ENCODE data around the gene CD163L1.

CD163L1 gene

GRCh38 chr12:7434670-7435069, 9.3 kb downstream of the CD163L1 start:
- no peak overlapping the region for H2AFZ ChIP-seq (ENCODE audit: low read length)

GRCh38 chr12:7433276-7433822, 10.6 kb downstream of the CD163L1 start:
- DNase-seq: no peak
- H3K79me2 ChIP-seq (ENCODE audit: low read length): no peaks in the 10 kb centered on the region
- no peaks in the 10 kb centered on the region for H3K27me3 ChIP-seq (replicated peaks; ENCODE audit: insufficient read depth, low read length)
- no peak overlapping the region for H3K4me3 ChIP-seq (ENCODE audit: low read length)
- H3K4me1 ChIP-seq (ENCODE audit: low read length): no peaks in the 10 kb centered on the region
- no peak overlapping the region for H2AFZ ChIP-seq (ENCODE audit: low read length)
- H3K4me2 ChIP-seq (ENCODE audit: low read depth, low read length): no peak overlapping the region
- no peaks in the 10 kb centered on the region for H3K36me3 ChIP-seq (replicated peaks; ENCODE audit: insufficient read depth, low read length)
- no peaks in the 10 kb centered on the region for H3K9me3 ChIP-seq (replicated peaks; ENCODE audit: insufficient read depth, low read length)
- no peak for TF ChIP-seq EZH2 (optimal IDR thresholded peaks at IDR 0.05; ENCODE audit: low read depth, low read length)
- TF ChIP-seq CTCF (IDR thresholded peaks at IDR 0.05; ENCODE audit: low read length): no peak
- TF ChIP-seq EZH2phosphoT487 (IDR thresholded peaks at IDR 0.05; ENCODE audit: low read length): no peak
- H4K20me1 ChIP-seq (ENCODE audit: insufficient read depth, low read length): no peaks in the 10 kb centered on the region
- no peak overlapping the region for H3K9ac ChIP-seq (ENCODE audit: low read length)
- no peak overlapping the region for H3K27ac ChIP-seq (ENCODE audit: low read length)
- no peaks in the 10 kb centered on the region for H3F3A ChIP-seq (ENCODE audit: insufficient read depth, low read length)
- no peaks in the 10 kb centered on the region for H3K9me2 ChIP-seq (replicated peaks; ENCODE audit: insufficient read depth, low read length)

More at GRCh38 chr12:7434670-7435069, 9.3 kb downstream of the CD163L1 start:
- H3K9me2 ChIP-seq (replicated peaks; ENCODE audit: insufficient read depth, low read length): no peaks in the 10 kb centered on the region
- H3K9me3 ChIP-seq (replicated peaks; ENCODE audit: insufficient read depth, low read length): no peaks in the 10 kb centered on the region
- no peaks in the 10 kb centered on the region for H3K79me2 ChIP-seq (ENCODE audit: low read length)
- H3K27me3 ChIP-seq (replicated peaks; ENCODE audit: insufficient read depth, low read length): no peaks in the 10 kb centered on the region
- H3K4me2 ChIP-seq (ENCODE audit: low read depth, low read length): no peak overlapping the region
- no peaks in the 10 kb centered on the region for H4K20me1 ChIP-seq (ENCODE audit: insufficient read depth, low read length)
- no peaks in the 10 kb centered on the region for H3K36me3 ChIP-seq (replicated peaks; ENCODE audit: insufficient read depth, low read length)
- H3K4me3 ChIP-seq (ENCODE audit: low read length): no peak overlapping the region
- H3K27ac ChIP-seq (ENCODE audit: low read length): no peak overlapping the region
- DNase-seq: no peak
- no peaks in the 10 kb centered on the region for H3F3A ChIP-seq (ENCODE audit: insufficient read depth, low read length)
- TF ChIP-seq EZH2phosphoT487 (IDR thresholded peaks at IDR 0.05; ENCODE audit: low read length): no peak
- no peak for TF ChIP-seq CTCF (IDR thresholded peaks at IDR 0.05; ENCODE audit: low read length)
- TF ChIP-seq EZH2 (optimal IDR thresholded peaks at IDR 0.05; ENCODE audit: low read depth, low read length): no peak
- no peaks in the 10 kb centered on the region for H3K4me1 ChIP-seq (ENCODE audit: low read length)
- H3K9ac ChIP-seq (ENCODE audit: low read length): no peak overlapping the region

- Histone ChIP-seq H3K9ac (ENCODE audit: low read length) (no peak overlapping the region), H3K4me1 (ENCODE audit: low read length) (no peaks in the 10 kb centered on the region), H2AFZ (ENCODE audit: low read length) (no peak overlapping the region), H3K36me3 (replicated peaks; ENCODE audit: insufficient read depth, low read length) (no peaks in the 10 kb centered on the region), H3K4me3 (ENCODE audit: low read length) (no peak overlapping the region), H3K4me2 (ENCODE audit: low read depth, low read length) (no peak overlapping the region), H4K20me1 (ENCODE audit: insufficient read depth, low read length) (no peaks in the 10 kb centered on the region), H3K9me3 (replicated peaks; ENCODE audit: insufficient read depth, low read length) (no peaks in the 10 kb centered on the region), H3K27ac (ENCODE audit: low read length) (no peak overlapping the region), H3K79me2 (ENCODE audit: low read length) (no peaks in the 10 kb centered on the region), H3K9me2 (replicated peaks; ENCODE audit: insufficient read depth, low read length) (no peaks in the 10 kb centered on the region), H3F3A (ENCODE audit: insufficient read depth, low read length) (no peaks in the 10 kb centered on the region), H3K27me3 (replicated peaks; ENCODE audit: insufficient read depth, low read length) (no peaks in the 10 kb centered on the region)
- no peak for TF ChIP-seq EZH2 (optimal IDR thresholded peaks at IDR 0.05; ENCODE audit: low read depth, low read length)
- TF ChIP-seq CTCF (IDR thresholded peaks at IDR 0.05; ENCODE audit: low read length): no peak
- TF ChIP-seq EZH2phosphoT487 (IDR thresholded peaks at IDR 0.05; ENCODE audit: low read length): no peak
- DNase-seq: no peak
Observed at GRCh38 chr12:7431993-7432685, 11.8 kb downstream of the CD163L1 start.
